Panc1 (cell line): ENCODE data around the gene LHFPL5. TPM values are rescaled to one million over a fixed set of nuclear protein-coding genes. Genes with fewer than 3 reads are reported as not detected.

Experiments
- ATAC-seq: fragments of 200-7000 bp; cut with Tn5 transposase; 2 replicates; pipeline ENCODE4 v1.9.1; 2020; ENCODE audit warnings: mild to moderate bottlenecking, moderate library complexity
- BruUV-seq: library from RNA; stranded (reverse); fragments of 400-500 nt; replicated peaks from 2 replicates; lab custom pipeline; 2021; lab: Mats Ljungman, UMichigan
- CTCF ChIA-PET: fragments of 300-600 bp; sonication (Branson Sonifier 250); formaldehyde crosslinking; loops from one replicate; lab custom pipeline; 2022; ENCODE audit warnings: antibody characterized with exemption; lab: Charles Lee
- POLR2A ChIA-PET: fragments of 300-600 bp; sonication (Branson Sonifier 250); formaldehyde crosslinking; loops from one replicate; lab custom pipeline; 2022; ENCODE audit warnings: antibody characterized with exemption; lab: Charles Lee
- DNase-seq: peaks from one replicate; pipeline ENCODE4 v3.0.0-alpha.2; 2010; ENCODE audit warnings: low read depth, low spot score
- H3K27ac ChIP-seq: 2 replicates; pipeline ENCODE4 v1.5.1; 2011; ENCODE audit warnings: mild to moderate bottlenecking, low read length, inconsistent platforms
- H3K27me3 ChIP-seq: fragments of 200-500 bp; sonication (Bioruptor generic); 2 replicates; pipeline ENCODE4 v1.6.0; 2014; ENCODE audit warnings: low read length, inconsistent platforms; ENCODE audit not compliant: control insufficient read depth, insufficient read depth
- H3K36me3 ChIP-seq: fragments of 200-500 bp; sonication (Bioruptor generic); 2 replicates; pipeline ENCODE4 v1.5.1; 2014; ENCODE audit warnings: inconsistent platforms, mild to moderate bottlenecking, low read length, moderate library complexity; ENCODE audit not compliant: control insufficient read depth, insufficient read depth
- H3K4me1 ChIP-seq: 2 replicates; pipeline ENCODE4 v1.5.1; 2011; ENCODE audit warnings: inconsistent platforms, mild to moderate bottlenecking, low read length, moderate library complexity; ENCODE audit not compliant: control insufficient read depth, insufficient read depth
- H3K4me3 ChIP-seq, 2 experiments: 2 replicates each; pipeline ENCODE4 v1.5.1; 2011 to 2012; ENCODE audit warnings: low read depth in 2 of 2, low read length in 2 of 2, mild to moderate bottlenecking in 2 of 2, inconsistent platforms in 1 of 2, moderate library complexity in 1 of 2
- H3K9me3 ChIP-seq: fragments of 200-500 bp; sonication (Bioruptor generic); 2 replicates; pipeline ENCODE4 v1.5.1; 2014; ENCODE audit warnings: low read depth, mild to moderate bottlenecking, inconsistent platforms, low read length, moderate library complexity; ENCODE audit not compliant: control insufficient read depth, insufficient read depth
- CTCF ChIP-seq: fragments of 450-650 bp; IDR thresholded peaks from 2 replicates; pipeline ENCODE4 v1.5.1; 2017; ENCODE audit warnings: mild to moderate bottlenecking
- POLR2AphosphoS5 ChIP-seq: IDR thresholded peaks from 2 replicates; pipeline ENCODE4 v1.6.1; 2012; ENCODE audit warnings: mild to moderate bottlenecking, low read depth, low read length, moderate library complexity
- SIN3A ChIP-seq: IDR thresholded peaks from 2 replicates; pipeline ENCODE4 v1.6.1; 2012; ENCODE audit warnings: low read depth, mild to moderate bottlenecking, low read length, moderate library complexity, borderline replicate concordance; ENCODE audit not compliant: insufficient read depth
- TCF7L2 ChIP-seq: IDR thresholded peaks from 2 replicates; pipeline ENCODE4 v1.6.1; 2011; ENCODE audit warnings: mild to moderate bottlenecking, low read depth, low read length, inconsistent platforms
- in situ Hi-C: cut with HindIII; loops from 2 replicates; pipeline ENCODE4 v1.10.0; 2016; ENCODE audit warnings: low sequenced_read_pairs, low pct_unique_long_range_greater_than_20kb
- intact Hi-C: fragments of 100-400 bp; cut with micrococcal nuclease; formaldehyde crosslinking; loops from one replicate; pipeline ENCODE4 v1.10.0; 2022; ENCODE audit not compliant: unreplicated experiment
- total RNA-seq: library from RNA; stranded (reverse); gene quantifications from one replicate; pipeline ENCODE4 v1.2.1, GENCODE V29; 2021; ENCODE audit not compliant: unreplicated experiment
- TF ChIP-seq, protein P1 (sequence below), 2 experiments: IDR thresholded peaks; 2 replicates each; pipeline ENCODE4 v1.6.1; 2011 to 2012; ENCODE audit warnings: low read depth in 2 of 2, control low read depth in 1 of 2, low read length in 1 of 2, mild to moderate bottlenecking in 1 of 2, moderate library complexity in 1 of 2; ENCODE audit not compliant: insufficient read depth in 1 of 2

LHFPL5 gene
- total RNA-seq, 1 experiment from 2014 or later: not detected

DNA sequence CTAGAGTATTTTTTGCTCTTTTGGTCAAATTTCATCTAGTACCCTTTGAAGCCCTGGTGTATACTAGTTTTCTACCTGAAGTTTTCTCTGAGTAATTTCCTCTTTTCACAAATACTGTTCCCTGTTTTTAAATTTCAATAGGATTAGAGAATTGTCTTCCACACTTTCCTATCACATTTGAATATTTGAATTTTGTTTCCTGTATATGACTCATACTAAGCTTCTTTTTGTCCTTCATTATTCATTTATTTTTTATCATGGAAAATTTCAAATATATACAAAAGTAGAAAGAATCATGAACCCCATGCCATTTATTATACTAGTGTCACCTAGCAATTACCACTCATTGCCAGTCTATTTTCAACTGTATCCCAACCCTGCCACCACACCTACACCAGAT, 52.7 kb downstream of the LHFPL5 start:
- CTCF ChIA-PET: no interaction called here
- no peak overlapping the region for H3K4me3 ChIP-seq
- ATAC-seq (no peak), DNase-seq (no peak)
- in situ Hi-C loops (no loop called here), intact Hi-C loops (no loop called here)
- POLR2A ChIA-PET: interaction anchor here (0.6 kb wide), 1 partner anchor 70 kb away, joined by 6 read pairs; no protein-coding TSS in a partner anchor
- BruUV-seq: no TSS peak
- peaks cover 24% of the 10 kb centered on the region for H3K36me3 ChIP-seq
- TF ChIP-seq SIN3A (no peak), CTCF (no peak), TCF7L2 (no peak), POLR2AphosphoS5 (no peak)
- TF ChIP-seq, protein P1, sequence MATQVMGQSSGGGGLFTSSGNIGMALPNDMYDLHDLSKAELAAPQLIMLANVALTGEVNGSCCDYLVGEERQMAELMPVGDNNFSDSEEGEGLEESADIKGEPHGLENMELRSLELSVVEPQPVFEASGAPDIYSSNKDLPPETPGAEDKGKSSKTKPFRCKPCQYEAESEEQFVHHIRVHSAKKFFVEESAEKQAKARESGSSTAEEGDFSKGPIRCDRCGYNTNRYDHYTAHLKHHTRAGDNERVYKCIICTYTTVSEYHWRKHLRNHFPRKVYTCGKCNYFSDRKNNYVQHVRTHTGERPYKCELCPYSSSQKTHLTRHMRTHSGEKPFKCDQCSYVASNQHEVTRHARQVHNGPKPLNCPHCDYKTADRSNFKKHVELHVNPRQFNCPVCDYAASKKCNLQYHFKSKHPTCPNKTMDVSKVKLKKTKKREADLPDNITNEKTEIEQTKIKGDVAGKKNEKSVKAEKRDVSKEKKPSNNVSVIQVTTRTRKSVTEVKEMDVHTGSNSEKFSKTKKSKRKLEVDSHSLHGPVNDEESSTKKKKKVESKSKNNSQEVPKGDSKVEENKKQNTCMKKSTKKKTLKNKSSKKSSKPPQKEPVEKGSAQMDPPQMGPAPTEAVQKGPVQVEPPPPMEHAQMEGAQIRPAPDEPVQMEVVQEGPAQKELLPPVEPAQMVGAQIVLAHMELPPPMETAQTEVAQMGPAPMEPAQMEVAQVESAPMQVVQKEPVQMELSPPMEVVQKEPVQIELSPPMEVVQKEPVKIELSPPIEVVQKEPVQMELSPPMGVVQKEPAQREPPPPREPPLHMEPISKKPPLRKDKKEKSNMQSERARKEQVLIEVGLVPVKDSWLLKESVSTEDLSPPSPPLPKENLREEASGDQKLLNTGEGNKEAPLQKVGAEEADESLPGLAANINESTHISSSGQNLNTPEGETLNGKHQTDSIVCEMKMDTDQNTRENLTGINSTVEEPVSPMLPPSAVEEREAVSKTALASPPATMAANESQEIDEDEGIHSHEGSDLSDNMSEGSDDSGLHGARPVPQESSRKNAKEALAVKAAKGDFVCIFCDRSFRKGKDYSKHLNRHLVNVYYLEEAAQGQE (IDR thresholded peaks at IDR 0.05; ENCODE audit: insufficient read depth in 1 of 2, low read depth in 2 of 2, low read length in 1 of 2): no peak
- no peaks in the 10 kb centered on the region for H3K9me3 ChIP-seq
- no peaks in the 10 kb centered on the region for H3K4me1 ChIP-seq
- H3K27ac ChIP-seq: no peak overlapping the region
- no peaks in the 10 kb centered on the region for H3K27me3 ChIP-seq

- Histone ChIP-seq H3K36me3 (peaks cover 21% of the 10 kb centered on the region), H3K9me3 (no peaks in the 10 kb centered on the region), H3K4me1 (no peaks in the 10 kb centered on the region), H3K27ac (no peak overlapping the region), H3K4me3 (no peak overlapping the region), H3K27me3 (no peaks in the 10 kb centered on the region)
- ChIA-PET POLR2A (no interaction called here), CTCF (no interaction called here)
- ATAC-seq (no peak), DNase-seq (no peak)
- no peak for TF ChIP-seq POLR2AphosphoS5
- no peak for TF ChIP-seq TCF7L2
- TF ChIP-seq CTCF: no peak
- TF ChIP-seq SIN3A: no peak
- TF ChIP-seq, protein P1 (IDR thresholded peaks at IDR 0.05; ENCODE audit: insufficient read depth in 1 of 2, low read depth in 2 of 2, low read length in 1 of 2): no peak
- intact Hi-C loops: no loop called here
- in situ Hi-C loops: no loop called here
- BruUV-seq: no TSS peak
These were observed 54.2 kb downstream of the LHFPL5 start for GRCh38 chr6:35859367-35859766.
